GM12891 (cell line): ENCODE results near the gene FCRLA.

Experiments
- POLR2A ChIP-seq: IDR thresholded peaks from 2 replicates; pipeline ENCODE4 v1.6.1; 2011; ENCODE audit warnings: low read depth, low read length, control low read depth
- POLR2AphosphoS5 ChIP-seq: IDR thresholded peaks from 2 replicates; pipeline ENCODE4 v1.6.1; 2011; ENCODE audit warnings: low read depth, low read length, control low read depth

DNA sequence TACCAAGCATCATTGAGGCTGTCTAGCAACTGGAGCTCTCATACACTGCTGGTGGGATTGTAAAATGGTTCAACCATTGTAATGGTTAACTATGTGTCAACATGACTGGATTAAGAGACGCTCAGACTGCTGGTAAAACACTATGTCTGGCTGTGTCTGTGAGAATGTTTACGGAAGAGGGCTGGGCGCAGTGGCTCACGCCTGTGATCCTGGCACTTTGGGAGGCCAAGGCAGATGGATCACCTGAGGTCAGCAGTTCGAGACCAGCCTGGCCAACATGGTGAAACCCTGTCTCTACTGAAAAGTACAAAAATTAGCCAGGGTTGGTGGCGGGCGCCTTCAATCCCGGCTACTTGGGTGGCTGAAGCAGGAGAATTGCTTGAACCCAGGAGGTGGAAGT is 4.8 kb upstream of the FCRLA start:
- no peak for TF ChIP-seq POLR2A
- TF ChIP-seq POLR2AphosphoS5: no peak
